Neuronal stem cell (in vitro differentiated cells): ENCODE results near the gene TPSAB1.
"Not testable (repeated sequence)": the region's sequence is repeated elsewhere in the genome, so short reads cannot be mapped to it uniquely, and the experiment has no call there.

Experiments used
- DNase-seq: peaks from one replicate; pipeline ENCODE4 v3.0.0-alpha.2; 2013; ENCODE audit warnings: low spot score
- H2AFZ ChIP-seq: one replicate; pipeline ENCODE4 v1.6.1; 2013; ENCODE audit warnings: mild to moderate bottlenecking, low read length, inconsistent platforms
- H2AK5ac ChIP-seq: 2 replicates; pipeline ENCODE4 v1.6.1; 2013; ENCODE audit warnings: low read depth, mild to moderate bottlenecking, inconsistent platforms, low read length, moderate library complexity, mixed read lengths
- H2BK120ac ChIP-seq: 2 replicates; pipeline ENCODE4 v1.6.1; 2013; ENCODE audit warnings: low read depth, mild to moderate bottlenecking, inconsistent platforms, low read length, moderate library complexity, mixed read lengths
- H2BK12ac ChIP-seq: one replicate; pipeline ENCODE4 v1.6.1; 2013; ENCODE audit warnings: low read length, inconsistent platforms
- H2BK15ac ChIP-seq: 2 replicates; pipeline ENCODE4 v1.6.1; 2013; ENCODE audit warnings: mild to moderate bottlenecking, low read length, inconsistent platforms, mixed read lengths
- H2BK5ac ChIP-seq: one replicate; pipeline ENCODE4 v1.6.1; 2013; ENCODE audit warnings: inconsistent platforms, mild to moderate bottlenecking, low read length, moderate library complexity
- H3K14ac ChIP-seq: one replicate; pipeline ENCODE4 v1.6.1; 2013; ENCODE audit warnings: low read length, inconsistent platforms
- H3K18ac ChIP-seq: 2 replicates; pipeline ENCODE4 v1.6.1; 2013; ENCODE audit warnings: low read length, inconsistent platforms
- H3K23ac ChIP-seq: 2 replicates; pipeline ENCODE4 v1.6.1; 2013; ENCODE audit warnings: low read depth, mild to moderate bottlenecking, mixed read lengths, low read length, inconsistent platforms; ENCODE audit not compliant: poor library complexity
- H3K27ac ChIP-seq: replicated peaks from 3 replicates; pipeline ENCODE4 v1.5.1; 2013; ENCODE audit warnings: low read length, inconsistent platforms
- H3K27me3 ChIP-seq, 3 experiments: 2 replicates each; pipeline ENCODE4 v1.6.1; 2013; ENCODE audit warnings: low read length in 3 of 3, mild to moderate bottlenecking in 2 of 3, inconsistent platforms in 1 of 3, low read depth in 1 of 3, mixed read lengths in 1 of 3, moderate library complexity in 1 of 3; ENCODE audit not compliant: control insufficient read depth in 3 of 3, insufficient read depth in 3 of 3
- H3K36me3 ChIP-seq, 2 donors: replicated peaks in 1 of 2; 2 replicates each; pipeline ENCODE4 v1.6.1; 2013; ENCODE audit warnings: low read length in 2 of 2; ENCODE audit not compliant: control insufficient read depth in 2 of 2, insufficient read depth in 2 of 2
- H3K4ac ChIP-seq: 2 replicates; pipeline ENCODE4 v1.6.1; 2013; ENCODE audit warnings: inconsistent platforms, mild to moderate bottlenecking, low read length, moderate library complexity
- H3K4me1 ChIP-seq, 2 donors: 1 replicate in 1 of 2; 2 replicates in 1 of 2; pipeline ENCODE4 v1.6.1; 2013; ENCODE audit warnings: low read length in 2 of 2, low read depth in 1 of 2; ENCODE audit not compliant: control insufficient read depth in 2 of 2, insufficient read depth in 1 of 2
- H3K4me2 ChIP-seq: one replicate; pipeline ENCODE4 v1.6.1; 2013; ENCODE audit warnings: mild to moderate bottlenecking, low read length, inconsistent platforms; ENCODE audit not compliant: insufficient read depth, poor library complexity, severe bottlenecking
- H3K4me3 ChIP-seq, 2 donors: 2 replicates each; pipeline ENCODE4 v1.5.1; 2013; ENCODE audit warnings: low read length in 2 of 2, mild to moderate bottlenecking in 2 of 2, inconsistent platforms in 1 of 2, moderate library complexity in 1 of 2
- H3K79me1 ChIP-seq: one replicate; pipeline ENCODE4 v1.6.1; 2013; ENCODE audit warnings: low read depth, mild to moderate bottlenecking, inconsistent platforms, low read length, moderate library complexity
- H3K9ac ChIP-seq: one replicate; pipeline ENCODE4 v1.6.1; 2013; ENCODE audit warnings: mild to moderate bottlenecking, low read depth, low read length, inconsistent platforms; ENCODE audit not compliant: poor library complexity
- H3K9me3 ChIP-seq, 2 donors: replicated peaks in 1 of 2; 2 replicates each; pipeline versions ENCODE3 to v1.6.1; 2013; ENCODE audit warnings: low read length in 2 of 2, mild to moderate bottlenecking in 2 of 2, inconsistent platforms in 1 of 2, low read depth in 1 of 2, mixed read lengths in 1 of 2, moderate library complexity in 1 of 2; ENCODE audit not compliant: control insufficient read depth in 2 of 2, insufficient read depth in 1 of 2
- H4K8ac ChIP-seq: one replicate; pipeline ENCODE4 v1.6.1; 2013; ENCODE audit warnings: low read depth, mild to moderate bottlenecking, inconsistent platforms, low read length, moderate library complexity
- H4K91ac ChIP-seq: one replicate; pipeline ENCODE4 v1.6.1; 2013; ENCODE audit warnings: low read length, low read depth, mild to moderate bottlenecking, inconsistent platforms; ENCODE audit not compliant: poor library complexity
- WGBS, 2 donors: extraction: QIAGEN DNeasy Blood & Tissue Kit; methylation state at CpG; one replicate each; pipeline ENCODE4 v1.1.7; 2013; ENCODE audit warnings: missing lambda C conversion rate in 2 of 2, mixed read lengths in 1 of 2; ENCODE audit not compliant: insufficient read length in 2 of 2, insufficient replicate concordance in 1 of 2; ENCODE audit errors: extremely low coverage in 2 of 2; 5-methylcytosine and 5-hydroxymethylcytosine counted together

The TPSAB1 gene

DNA sequence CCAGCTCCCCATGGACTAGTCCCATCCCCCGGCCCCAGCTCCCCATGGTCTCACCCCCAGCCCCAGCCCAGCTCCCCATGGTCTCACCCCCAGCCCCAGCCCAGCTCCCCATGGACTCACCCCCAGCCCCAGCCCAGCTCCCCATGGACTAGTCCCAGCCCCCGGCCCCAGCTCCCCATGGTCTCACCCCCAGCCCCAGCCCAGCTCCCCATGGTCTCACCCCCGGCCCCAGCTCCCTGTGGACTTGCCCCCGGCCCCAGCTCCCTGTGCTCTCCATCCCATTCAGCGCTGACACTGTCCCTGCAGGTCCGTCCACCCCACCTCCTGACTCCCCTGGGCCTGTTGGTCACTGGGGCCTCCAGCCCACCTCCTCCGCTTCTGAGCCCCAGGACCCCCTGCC, 9.2 kb upstream of the TPSAB1 start:
- H3K18ac ChIP-seq, H3K14ac ChIP-seq, H4K8ac ChIP-seq, H3K4ac ChIP-seq, H3K4me1 ChIP-seq, H3K79me1 ChIP-seq, H3K27me3 ChIP-seq, H3K9me3 ChIP-seq, H2BK5ac ChIP-seq, H3K4me3 ChIP-seq, H3K27ac ChIP-seq, H2BK12ac ChIP-seq, H2AK5ac ChIP-seq, H4K91ac ChIP-seq, H2AFZ ChIP-seq, H3K36me3 ChIP-seq, H3K4me2 ChIP-seq, DNase-seq, H2BK15ac ChIP-seq, H2BK120ac ChIP-seq, H3K23ac ChIP-seq, H3K9ac ChIP-seq: not testable (repeated sequence)
- WGBS, 2 donors = no CpG with 5 or more reads among the region's 7 CpGs

DNA sequence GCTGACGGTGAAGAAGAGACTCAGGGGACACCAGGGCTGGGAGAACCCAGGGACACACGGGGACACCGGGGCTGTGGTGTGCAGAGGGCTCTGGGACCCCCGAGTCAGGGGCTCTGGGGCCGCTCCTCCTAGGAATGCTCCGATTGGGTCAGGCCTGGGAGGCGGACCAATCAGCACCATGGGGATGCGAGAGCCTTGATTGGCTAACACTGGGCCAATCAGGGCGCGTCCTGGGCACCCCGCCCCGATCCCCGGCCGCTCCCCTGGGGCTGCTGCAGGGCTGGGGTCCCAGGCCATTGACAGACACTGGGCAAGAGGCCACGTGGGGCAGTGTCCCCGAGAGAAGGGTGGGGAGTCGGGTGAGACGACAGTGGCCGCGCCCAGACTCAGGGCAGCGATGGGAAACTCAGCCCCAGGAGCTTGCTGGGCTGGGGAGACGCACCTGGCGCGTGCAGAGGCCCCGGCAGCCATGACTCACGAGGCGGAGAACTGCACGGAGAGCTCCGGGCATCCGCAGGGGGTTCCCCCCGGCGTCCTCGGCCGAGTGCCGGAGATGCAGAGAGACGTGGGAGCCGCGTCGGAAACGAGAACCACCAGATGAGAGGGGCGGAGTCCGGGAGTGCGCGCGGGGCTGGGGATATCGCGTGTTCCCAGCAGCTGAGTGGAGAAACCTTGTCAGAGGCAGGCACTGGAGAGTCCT, 8.3 kb upstream of the TPSAB1 start:
- not testable (repeated sequence) for H3K9ac ChIP-seq, H3K14ac ChIP-seq, H3K36me3 ChIP-seq, H3K4me3 ChIP-seq, H3K4me1 ChIP-seq, H3K18ac ChIP-seq, H3K23ac ChIP-seq, H2BK120ac ChIP-seq, H3K4me2 ChIP-seq, H2AK5ac ChIP-seq, H3K27ac ChIP-seq, H2BK15ac ChIP-seq, H4K91ac ChIP-seq, DNase-seq, H2BK12ac ChIP-seq, H3K4ac ChIP-seq, H3K9me3 ChIP-seq, H3K27me3 ChIP-seq, H2AFZ ChIP-seq, H2BK5ac ChIP-seq, H4K8ac ChIP-seq, H3K79me1 ChIP-seq
- WGBS, 2 donors = no CpG with 5 or more reads among the region's 47 CpGs

DNA sequence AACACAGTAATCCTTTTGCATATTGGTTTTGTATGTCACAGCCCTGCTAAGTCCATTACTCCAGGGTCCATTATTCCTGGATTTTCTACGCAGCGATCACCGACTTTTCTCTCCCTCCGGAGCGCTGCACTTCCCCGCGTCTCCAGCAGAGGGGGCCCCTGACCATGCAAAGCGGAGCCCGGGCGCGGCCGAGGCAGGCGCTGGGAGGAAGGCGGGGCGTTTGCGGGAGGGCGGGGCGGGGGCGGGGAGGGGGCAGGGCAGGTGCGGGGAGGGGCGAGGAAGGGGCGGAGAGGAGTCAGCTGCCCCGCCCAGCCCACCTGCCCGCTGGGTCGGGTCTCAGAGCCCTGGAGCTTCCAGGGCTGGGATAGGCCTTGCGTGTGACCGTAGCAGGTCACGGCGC, 3.8 kb upstream of the TPSAB1 start:
- H3K4me3 ChIP-seq, H3K4me2 ChIP-seq, H4K8ac ChIP-seq, H3K18ac ChIP-seq, H2AFZ ChIP-seq, H3K36me3 ChIP-seq, H3K27me3 ChIP-seq, H3K4me1 ChIP-seq, DNase-seq, H3K14ac ChIP-seq, H2BK12ac ChIP-seq, H2BK120ac ChIP-seq, H2AK5ac ChIP-seq, H3K9ac ChIP-seq, H2BK5ac ChIP-seq, H3K79me1 ChIP-seq, H3K4ac ChIP-seq, H3K23ac ChIP-seq, H3K27ac ChIP-seq, H2BK15ac ChIP-seq, H3K9me3 ChIP-seq, H4K91ac ChIP-seq: not testable (repeated sequence)
- WGBS, 2 donors = no CpG with 5 or more reads among the region's 29 CpGs

DNA sequence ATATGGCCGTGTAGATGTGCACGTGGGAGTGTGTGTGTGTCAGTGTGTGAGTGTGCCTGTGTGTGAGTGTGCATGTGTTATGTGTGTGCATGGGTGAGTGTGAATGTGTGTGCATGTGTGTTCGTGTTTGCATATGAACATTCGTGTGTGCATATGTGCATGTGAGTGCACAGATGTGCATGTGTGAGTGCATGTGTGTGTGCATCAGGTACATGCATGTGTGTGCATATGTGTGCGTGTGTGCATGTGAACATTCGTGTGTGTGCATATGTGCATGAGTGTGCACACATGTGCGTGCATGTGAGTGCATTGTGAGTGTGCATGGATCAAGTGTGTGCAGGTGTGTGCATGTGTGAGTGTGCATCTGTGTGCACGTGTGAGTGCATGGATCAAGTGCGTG, 2.5 kb upstream of the TPSAB1 start:
- Histone ChIP-seq H3K4me2 (no peak overlapping the region), H3K23ac (peak overlapping the region; percentile 1)

More for the DNA sequence above, 2.5 kb upstream of the TPSAB1 start:
- Histone ChIP-seq H3K79me1 (no peaks in the 10 kb centered on the region), H3K9ac (peak overlapping the region; percentile 50), H3K27ac (no peak overlapping the region), H4K8ac (peak overlapping the region; percentile 70), H4K91ac (no peak overlapping the region), H3K4me3 (peak overlapping the region in 1 of 2 donors; percentile 73), H2AFZ (no peak overlapping the region), H2BK5ac (no peak overlapping the region), H3K18ac (no peak overlapping the region), H3K27me3 (peaks cover 0 to 3% (median 0%) of the 10 kb centered on the region in 3 experiments), H2AK5ac (no peak overlapping the region), H3K9me3 (peaks cover 0 to 3% of the 10 kb centered on the region in 2 donors), H3K4ac (no peak overlapping the region), H2BK120ac (no peak overlapping the region), H2BK12ac (no peak overlapping the region), H3K36me3 (peaks cover 0 to 2% of the 10 kb centered on the region in 2 donors), H3K4me1 (peaks cover 0 to 2% of the 10 kb centered on the region in 2 donors), H3K14ac (no peak overlapping the region), H2BK15ac (no peak overlapping the region)
- no peak for DNase-seq
- no CpG with 5 or more reads among the region's 9 CpGs for WGBS, 2 donors
